ENCODE results near the gene SPSB2.

The SPSB2 gene

GRCh38 chr12:6824085-6824775, 48.9 kb downstream of the SPSB2 start:
- Histone ChIP-seq H3K4me3 (ENCODE audit: low read depth, low read length) (no peak overlapping the region), H3K27ac (ENCODE audit: extremely low read depth, low read depth, low read length) (no peak overlapping the region), H3K9me3 (ENCODE audit: control insufficient read depth, insufficient read depth, low read depth, low read length) (no peaks in the 10 kb centered on the region), H3K4me1 (ENCODE audit: control insufficient read depth, insufficient read depth, low read length) (peaks cover 6% of the 10 kb centered on the region; the same call in 1 of the 2 replicates), H3K36me3 (ENCODE audit: control insufficient read depth in 2 of 2, insufficient read depth in 1 of 2, low read length in 2 of 2) (peaks cover 0 to 3% of the 10 kb centered on the region in 2 experiments; a peak in 1 of 3 replicates)
- TF ChIP-seq, protein P1, sequence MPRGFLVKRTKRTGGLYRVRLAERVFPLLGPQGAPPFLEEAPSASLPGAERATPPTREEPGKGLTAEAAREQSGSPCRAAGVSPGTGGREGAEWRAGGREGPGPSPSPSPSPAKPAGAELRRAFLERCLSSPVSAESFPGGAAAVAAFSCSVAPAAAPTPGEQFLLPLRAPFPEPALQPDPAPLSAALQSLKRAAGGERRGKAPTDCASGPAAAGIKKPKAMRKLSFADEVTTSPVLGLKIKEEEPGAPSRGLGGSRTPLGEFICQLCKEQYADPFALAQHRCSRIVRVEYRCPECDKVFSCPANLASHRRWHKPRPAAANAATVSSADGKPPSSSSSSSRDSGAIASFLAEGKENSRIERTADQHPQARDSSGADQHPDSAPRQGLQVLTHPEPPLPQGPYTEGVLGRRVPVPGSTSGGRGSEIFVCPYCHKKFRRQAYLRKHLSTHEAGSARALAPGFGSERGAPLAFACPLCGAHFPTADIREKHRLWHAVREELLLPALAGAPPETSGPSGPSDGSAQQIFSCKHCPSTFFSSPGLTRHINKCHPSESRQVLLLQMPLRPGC (tag by site-specific recombination; IDR thresholded peaks at IDR 0.05): no peak
- TF ChIP-seq, protein P2, sequence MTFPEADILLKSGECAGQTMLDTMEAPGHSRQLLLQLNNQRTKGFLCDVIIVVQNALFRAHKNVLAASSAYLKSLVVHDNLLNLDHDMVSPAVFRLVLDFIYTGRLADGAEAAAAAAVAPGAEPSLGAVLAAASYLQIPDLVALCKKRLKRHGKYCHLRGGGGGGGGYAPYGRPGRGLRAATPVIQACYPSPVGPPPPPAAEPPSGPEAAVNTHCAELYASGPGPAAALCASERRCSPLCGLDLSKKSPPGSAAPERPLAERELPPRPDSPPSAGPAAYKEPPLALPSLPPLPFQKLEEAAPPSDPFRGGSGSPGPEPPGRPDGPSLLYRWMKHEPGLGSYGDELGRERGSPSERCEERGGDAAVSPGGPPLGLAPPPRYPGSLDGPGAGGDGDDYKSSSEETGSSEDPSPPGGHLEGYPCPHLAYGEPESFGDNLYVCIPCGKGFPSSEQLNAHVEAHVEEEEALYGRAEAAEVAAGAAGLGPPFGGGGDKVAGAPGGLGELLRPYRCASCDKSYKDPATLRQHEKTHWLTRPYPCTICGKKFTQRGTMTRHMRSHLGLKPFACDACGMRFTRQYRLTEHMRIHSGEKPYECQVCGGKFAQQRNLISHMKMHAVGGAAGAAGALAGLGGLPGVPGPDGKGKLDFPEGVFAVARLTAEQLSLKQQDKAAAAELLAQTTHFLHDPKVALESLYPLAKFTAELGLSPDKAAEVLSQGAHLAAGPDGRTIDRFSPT (tag by site-specific recombination; IDR thresholded peaks at IDR 0.05): 0 out of 2 replicates have a peak, but pooled peaks have one; percentile 26
- TF ChIP-seq PATZ1 (tag by site-specific recombination; IDR thresholded peaks at IDR 0.05): no peak
- TF ChIP-seq GFI1B (tag by site-specific recombination; IDR thresholded peaks at IDR 0.05): no peak
- no peak for TF ChIP-seq ZNF394 (tag by site-specific recombination; IDR thresholded peaks at IDR 0.05; ENCODE audit: borderline replicate concordance)
- 0 out of 2 replicates have a peak, but pooled peaks have one; percentile 22 for TF ChIP-seq CTCF (tag by site-specific recombination; IDR thresholded peaks at IDR 0.05)
- TF ChIP-seq ZNF600 (tag by site-specific recombination; IDR thresholded peaks at IDR 0.05): 0 out of 2 replicates have a peak, but pooled peaks have one; percentile 18
- TF ChIP-seq KLF9 (tag by site-specific recombination; IDR thresholded peaks at IDR 0.05; ENCODE audit: low read depth): no peak
- no peak for TF ChIP-seq ZNF560 (tag by site-specific recombination; IDR thresholded peaks at IDR 0.05; ENCODE audit: borderline replicate concordance)
- TF ChIP-seq, protein P3, sequence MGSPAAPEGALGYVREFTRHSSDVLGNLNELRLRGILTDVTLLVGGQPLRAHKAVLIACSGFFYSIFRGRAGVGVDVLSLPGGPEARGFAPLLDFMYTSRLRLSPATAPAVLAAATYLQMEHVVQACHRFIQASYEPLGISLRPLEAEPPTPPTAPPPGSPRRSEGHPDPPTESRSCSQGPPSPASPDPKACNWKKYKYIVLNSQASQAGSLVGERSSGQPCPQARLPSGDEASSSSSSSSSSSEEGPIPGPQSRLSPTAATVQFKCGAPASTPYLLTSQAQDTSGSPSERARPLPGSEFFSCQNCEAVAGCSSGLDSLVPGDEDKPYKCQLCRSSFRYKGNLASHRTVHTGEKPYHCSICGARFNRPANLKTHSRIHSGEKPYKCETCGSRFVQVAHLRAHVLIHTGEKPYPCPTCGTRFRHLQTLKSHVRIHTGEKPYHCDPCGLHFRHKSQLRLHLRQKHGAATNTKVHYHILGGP (tag by site-specific recombination; IDR thresholded peaks at IDR 0.05): no peak
- no peak for TF ChIP-seq ZNF121 (tag by site-specific recombination; IDR thresholded peaks at IDR 0.05)
- no peak for TF ChIP-seq ZNF747 (tag by site-specific recombination; IDR thresholded peaks at IDR 0.05)
- POLR2A ChIA-PET: no interaction called here
- CTCF ChIA-PET: interaction anchor here (0.6 to 8.1 kb wide), 17 partner anchors 10 to 270 kb away, joined by 3 to 116 read pairs (median 4); partner anchors contain the start of genes LAG3, MLF2, PTMS and ZNF384
